ENCODE data around the gene RAPGEF2. TPM values are rescaled to one million over a fixed set of nuclear protein-coding genes. Genes with fewer than 3 reads are reported as not detected.

RAPGEF2 gene
- total and polyA plus RNA-seq, 10 of the 15 experiments (the other 5 are each of a cell fraction or from before 2014, with no cell fraction given): 0.31 to 24.0 (median 2.9) TPM

DNA sequence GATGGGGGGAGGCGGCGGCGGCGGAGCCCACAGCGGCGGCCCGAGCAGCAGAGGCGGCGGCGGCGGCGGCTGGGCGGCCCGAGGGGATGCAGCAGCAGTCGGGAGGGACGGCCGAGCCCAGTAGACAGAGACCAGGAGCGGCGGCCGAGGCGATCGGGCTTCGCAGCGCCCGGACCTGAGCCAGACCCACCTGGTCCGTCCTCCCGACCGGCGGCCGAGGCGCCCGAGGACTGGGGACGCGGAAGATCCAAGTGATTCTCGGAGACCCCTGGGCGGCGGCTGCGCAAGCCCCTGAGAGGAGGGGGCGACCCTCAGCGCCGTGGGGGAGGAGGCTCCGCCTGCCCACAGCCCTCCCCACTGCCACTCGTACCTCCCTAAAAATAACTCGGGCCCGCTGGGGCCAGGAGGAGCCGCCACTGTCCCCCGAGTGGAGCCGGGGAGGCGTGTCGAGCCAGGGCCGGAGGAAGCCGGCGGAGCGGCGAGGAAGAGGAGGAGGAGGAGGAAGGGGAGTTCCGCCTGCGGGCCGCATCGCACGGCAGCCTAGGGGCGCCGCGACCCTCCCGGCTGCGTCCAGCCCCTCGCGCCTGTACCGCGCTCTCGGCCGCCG is 608 bp downstream of the RAPGEF2 start (continued):
- peak in 1 of 2 experiments; percentile 15; a peak in 1 of 4 replicates for TF ChIP-seq BHLHE40 (IDR thresholded peaks at IDR 0.05; ENCODE audit: borderline replicate concordance in 1 of 2, low read depth in 2 of 2, low read length in 1 of 2)
- peak; percentile 48 for TF ChIP-seq POLR2A (IDR thresholded peaks at IDR 0.05; ENCODE audit: low read depth, low read length)
- TF ChIP-seq, protein P1, sequence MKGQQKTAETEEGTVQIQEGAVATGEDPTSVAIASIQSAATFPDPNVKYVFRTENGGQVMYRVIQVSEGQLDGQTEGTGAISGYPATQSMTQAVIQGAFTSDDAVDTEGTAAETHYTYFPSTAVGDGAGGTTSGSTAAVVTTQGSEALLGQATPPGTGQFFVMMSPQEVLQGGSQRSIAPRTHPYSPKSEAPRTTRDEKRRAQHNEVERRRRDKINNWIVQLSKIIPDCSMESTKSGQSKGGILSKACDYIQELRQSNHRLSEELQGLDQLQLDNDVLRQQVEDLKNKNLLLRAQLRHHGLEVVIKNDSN (IDR thresholded peaks at IDR 0.05; ENCODE audit: borderline replicate concordance, extremely low read length, insufficient read depth, low read depth, low read length): no peak
- TF ChIP-seq ZNF24 (IDR thresholded peaks at IDR 0.05): 0 out of 2 replicates have a peak, but pooled peaks have one; percentile 4
- peak; percentile 65 for TF ChIP-seq GATAD2B (conservative IDR thresholded peaks at IDR 0.05; ENCODE audit: low read depth)
- 0 out of 2 replicates have a peak, but pooled peaks have one; percentile 4 for TF ChIP-seq BACH1 (IDR thresholded peaks at IDR 0.05; ENCODE audit: borderline replicate concordance)
- TF ChIP-seq MXI1 (IDR thresholded peaks at IDR 0.05; ENCODE audit: low read depth, low read length): 0 out of 2 replicates have a peak, but pooled peaks have one; percentile 5
- no peak for TF ChIP-seq NR2C2 (IDR thresholded peaks at IDR 0.05; ENCODE audit: borderline replicate concordance, control insufficient read depth, insufficient read length, low read depth)
- no peak for TF ChIP-seq CHD4 (IDR thresholded peaks at IDR 0.05)
- TF ChIP-seq, protein P2, sequence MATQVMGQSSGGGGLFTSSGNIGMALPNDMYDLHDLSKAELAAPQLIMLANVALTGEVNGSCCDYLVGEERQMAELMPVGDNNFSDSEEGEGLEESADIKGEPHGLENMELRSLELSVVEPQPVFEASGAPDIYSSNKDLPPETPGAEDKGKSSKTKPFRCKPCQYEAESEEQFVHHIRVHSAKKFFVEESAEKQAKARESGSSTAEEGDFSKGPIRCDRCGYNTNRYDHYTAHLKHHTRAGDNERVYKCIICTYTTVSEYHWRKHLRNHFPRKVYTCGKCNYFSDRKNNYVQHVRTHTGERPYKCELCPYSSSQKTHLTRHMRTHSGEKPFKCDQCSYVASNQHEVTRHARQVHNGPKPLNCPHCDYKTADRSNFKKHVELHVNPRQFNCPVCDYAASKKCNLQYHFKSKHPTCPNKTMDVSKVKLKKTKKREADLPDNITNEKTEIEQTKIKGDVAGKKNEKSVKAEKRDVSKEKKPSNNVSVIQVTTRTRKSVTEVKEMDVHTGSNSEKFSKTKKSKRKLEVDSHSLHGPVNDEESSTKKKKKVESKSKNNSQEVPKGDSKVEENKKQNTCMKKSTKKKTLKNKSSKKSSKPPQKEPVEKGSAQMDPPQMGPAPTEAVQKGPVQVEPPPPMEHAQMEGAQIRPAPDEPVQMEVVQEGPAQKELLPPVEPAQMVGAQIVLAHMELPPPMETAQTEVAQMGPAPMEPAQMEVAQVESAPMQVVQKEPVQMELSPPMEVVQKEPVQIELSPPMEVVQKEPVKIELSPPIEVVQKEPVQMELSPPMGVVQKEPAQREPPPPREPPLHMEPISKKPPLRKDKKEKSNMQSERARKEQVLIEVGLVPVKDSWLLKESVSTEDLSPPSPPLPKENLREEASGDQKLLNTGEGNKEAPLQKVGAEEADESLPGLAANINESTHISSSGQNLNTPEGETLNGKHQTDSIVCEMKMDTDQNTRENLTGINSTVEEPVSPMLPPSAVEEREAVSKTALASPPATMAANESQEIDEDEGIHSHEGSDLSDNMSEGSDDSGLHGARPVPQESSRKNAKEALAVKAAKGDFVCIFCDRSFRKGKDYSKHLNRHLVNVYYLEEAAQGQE (IDR thresholded peaks at IDR 0.05; ENCODE audit: low read depth, low read length): no peak
- TF ChIP-seq LARP7 (IDR thresholded peaks at IDR 0.05): 0 out of 2 replicates have a peak, but pooled peaks have one; percentile 24
